RWPE2 (cell line): ENCODE data around the gene NOL4L.

ENCODE experiments used
- ATAC-seq: fragments of 200-7000 bp; cut with Tn5 transposase; 3 replicates; pipeline ENCODE4 v1.9.1; 2021; ENCODE audit warnings: low read depth
- DNase-seq: peaks from one replicate; pipeline ENCODE4 v3.0.0-alpha.2; 2020; ENCODE audit warnings: low spot score
- H3K27ac ChIP-seq: fragments of 450-650 bp; 2 replicates; pipeline ENCODE4 v1.5.1; 2017; ENCODE audit warnings: mild to moderate bottlenecking; ENCODE audit not compliant: poor library complexity, severe bottlenecking
- H3K27me3 ChIP-seq: fragments of 250-450 bp; sonication (Bioruptor Pico); 2 replicates; pipeline ENCODE4 v1.5.1; 2021; ENCODE audit warnings: mild to moderate bottlenecking, moderate library complexity; ENCODE audit not compliant: insufficient read depth, poor library complexity, severe bottlenecking
- H3K36me3 ChIP-seq: fragments of 250-450 bp; sonication (Bioruptor Pico); 2 replicates; pipeline ENCODE4 v1.5.1; 2020; ENCODE audit warnings: low read depth, mild to moderate bottlenecking, moderate library complexity
- H3K4me1 ChIP-seq: fragments of 250-450 bp; sonication (Bioruptor Pico); 2 replicates; pipeline ENCODE4 v1.5.1; 2021; ENCODE audit warnings: mild to moderate bottlenecking, moderate library complexity; ENCODE audit not compliant: insufficient read depth, poor library complexity, severe bottlenecking
- H3K4me3 ChIP-seq: fragments of 250-450 bp; sonication (Bioruptor Pico); 2 replicates; pipeline ENCODE4 v1.5.1; 2021; ENCODE audit warnings: mild to moderate bottlenecking, moderate library complexity; ENCODE audit not compliant: severe bottlenecking
- H3K9me3 ChIP-seq: fragments of 250-450 bp; sonication (Bioruptor Pico); 2 replicates; pipeline ENCODE4 v1.5.1; 2021; ENCODE audit warnings: mild to moderate bottlenecking, moderate library complexity; ENCODE audit not compliant: severe bottlenecking
- CTCF ChIP-seq: fragments of 450-650 bp; IDR thresholded peaks from one replicate; pipeline ENCODE4 v1.5.1; 2017; ENCODE audit warnings: mild to moderate bottlenecking, moderate library complexity; ENCODE audit not compliant: poor library complexity, severe bottlenecking

NOL4L gene

GRCh38 chr20:32506721-32507120, 78.4 kb downstream of the NOL4L start:
- no peak for TF ChIP-seq CTCF
- DNase-seq (peak; percentile 66), ATAC-seq (no peak; the same call in 2 of the 3 replicates)
- H3K9me3 ChIP-seq, result no peaks in the 10 kb centered on the region
- H3K36me3 ChIP-seq, result no peaks in the 10 kb centered on the region
- no peaks in the 10 kb centered on the region for H3K27me3 ChIP-seq
- no peak overlapping the region for H3K27ac ChIP-seq
- peaks cover 10% of the 10 kb centered on the region for H3K4me1 ChIP-seq
- no peak overlapping the region for H3K4me3 ChIP-seq

- Histone ChIP-seq H3K36me3 (no peaks in the 10 kb centered on the region), H3K4me3 (no peak overlapping the region), H3K27me3 (no peaks in the 10 kb centered on the region), H3K9me3 (no peaks in the 10 kb centered on the region), H3K4me1 (peaks cover 10% of the 10 kb centered on the region), H3K27ac (no peak overlapping the region)
- no peak for TF ChIP-seq CTCF
- peak; percentile 75 for DNase-seq
- ATAC-seq, result no peak
Measured at GRCh38 chr20:32505723-32506473, 79.2 kb downstream of the NOL4L start.

- Histone ChIP-seq H3K4me3 (no peak overlapping the region), H3K4me1 (peaks cover 9% of the 10 kb centered on the region), H3K9me3 (no peaks in the 10 kb centered on the region), H3K36me3 (no peaks in the 10 kb centered on the region), H3K27me3 (no peaks in the 10 kb centered on the region), H3K27ac (no peak overlapping the region)
- ATAC-seq, result peak; percentile 94
- DNase-seq, result no peak
- no peak for TF ChIP-seq CTCF
Measured at GRCh38 chr20:32501709-32502108, 83.4 kb downstream of the NOL4L start.

GRCh38 chr20:32497589-32498224, 87.4 kb downstream of the NOL4L start:
- Histone ChIP-seq H3K9me3 (no peaks in the 10 kb centered on the region), H3K4me3 (no peak overlapping the region), H3K27ac (no peak overlapping the region), H3K36me3 (no peaks in the 10 kb centered on the region), H3K4me1 (peaks cover 9% of the 10 kb centered on the region), H3K27me3 (no peaks in the 10 kb centered on the region)
- ATAC-seq (no peak), DNase-seq (peak; percentile 81)
- no peak for TF ChIP-seq CTCF
